22Rv1 (cell line): ENCODE data around the gene CRKL.

ENCODE experiments used
- CTCF ChIP-seq: fragments of 450-650 bp; IDR thresholded peaks from 2 replicates; pipeline ENCODE4 v1.5.1; 2017; ENCODE audit warnings: mild to moderate bottlenecking
- ZFX ChIP-seq: fragments of 450-650 bp; IDR thresholded peaks from 2 replicates; pipeline ENCODE4 v1.6.1; 2017; ENCODE audit warnings: antibody characterized with exemption, borderline replicate concordance

- TF ChIP-seq CTCF (peak; percentile 50), ZFX (no peak)
Observed at GRCh38 chr22:20951932-20952380, 34.7 kb downstream of the CRKL start.
